Esophagus (tissue), 2 donors: ENCODE measurements around the gene EIPR1. TPM values are rescaled to one million over a fixed set of nuclear protein-coding genes. Genes with fewer than 3 reads are reported as not detected.

Experiments
- H3K27ac ChIP-seq, 2 donors: one replicate each; pipeline ENCODE4 v1.5.1; 2013; ENCODE audit warnings: low read depth in 2 of 2, mild to moderate bottlenecking in 2 of 2, inconsistent platforms in 1 of 2, low read length in 1 of 2, moderate library complexity in 1 of 2
- H3K27me3 ChIP-seq, 2 donors: one replicate each; pipeline ENCODE4 v1.6.1; 2013; ENCODE audit warnings: low read length in 2 of 2, control low read depth in 1 of 2, mild to moderate bottlenecking in 1 of 2; ENCODE audit not compliant: insufficient read depth in 2 of 2, control insufficient read depth in 1 of 2
- H3K36me3 ChIP-seq, 2 donors: one replicate each; pipeline ENCODE4 v1.6.1; 2013; ENCODE audit warnings: low read length in 1 of 2; ENCODE audit not compliant: control insufficient read depth in 2 of 2, insufficient read depth in 2 of 2
- H3K4me1 ChIP-seq, 2 donors: one replicate each; pipeline ENCODE4 v1.6.1; 2013; ENCODE audit warnings: low read length in 1 of 2; ENCODE audit not compliant: control insufficient read depth in 2 of 2, insufficient read depth in 2 of 2
- H3K4me3 ChIP-seq, 2 donors: one replicate each; pipeline ENCODE4 v1.5.1; 2013; ENCODE audit warnings: low read length in 2 of 2, mild to moderate bottlenecking in 2 of 2, low read depth in 1 of 2, moderate library complexity in 1 of 2
- H3K9me3 ChIP-seq, 2 donors: one replicate each; pipeline ENCODE4 v1.6.1; 2013; ENCODE audit warnings: mild to moderate bottlenecking in 2 of 2, low read depth in 1 of 2, low read length in 1 of 2, moderate library complexity in 1 of 2; ENCODE audit not compliant: control insufficient read depth in 2 of 2, insufficient read depth in 1 of 2
- WGBS, 2 donors: extraction: QIAGEN DNeasy Blood & Tissue Kit; methylation state at CpG; one replicate each; pipeline ENCODE4 v1.1.7; 2013; 5-methylcytosine and 5-hydroxymethylcytosine counted together
- polyA plus RNA-seq, 2 donors: library from polyadenylated mRNA; stranded (reverse); fragments of 200-250 nt; gene quantifications; one replicate each; pipeline ENCODE4 v1.2.3, GENCODE V29; 2013
- donor health status: healthy with polysubstance abuse.
- donor health status: Bipolar disorder and iron deficiency.

EIPR1 gene
- polyA plus RNA-seq, 2 donors, result 8.2 to 22.8 TPM

DNA sequence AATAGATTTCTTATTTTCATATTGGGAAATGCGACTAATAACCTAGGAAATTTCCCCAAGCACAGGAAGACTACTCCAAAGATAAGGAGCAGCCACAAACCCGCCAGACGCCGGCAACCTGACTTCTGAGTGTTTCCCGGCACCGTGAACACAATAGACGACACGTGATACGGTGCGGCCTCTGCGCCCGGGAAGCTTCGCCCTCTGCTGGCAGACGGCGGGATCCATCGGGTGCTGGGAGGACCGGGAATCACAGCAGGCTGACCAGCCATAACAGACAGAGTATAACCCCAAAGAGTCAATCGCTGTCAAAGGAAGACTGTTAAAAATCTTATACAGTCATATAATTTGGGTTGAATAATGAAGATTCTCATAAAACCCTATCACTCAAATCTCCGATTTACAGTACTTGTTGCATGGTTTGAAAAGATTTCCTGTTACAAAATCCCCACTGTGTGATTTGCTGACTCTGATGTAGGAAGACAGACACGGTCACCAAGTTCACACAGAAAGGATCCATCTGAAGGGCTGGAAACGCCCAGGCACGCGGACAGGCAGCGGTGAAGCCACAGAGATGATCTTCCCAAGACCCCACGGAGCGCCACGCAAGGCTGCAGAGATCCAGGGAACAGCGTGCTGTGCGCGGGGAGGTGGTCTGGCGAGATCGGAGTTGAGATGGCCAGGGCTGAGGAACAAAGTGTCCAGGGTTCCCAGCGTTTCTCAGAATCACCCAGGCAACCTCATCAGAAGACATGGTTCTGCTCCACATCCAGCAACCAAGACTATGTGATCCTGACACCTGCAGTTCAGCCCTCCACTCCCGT, 73.8 kb downstream of the EIPR1 start:
- Histone ChIP-seq H3K4me3 (no peak overlapping the region), H3K4me1 (no peaks in the 10 kb centered on the region), H3K27me3 (no peaks in the 10 kb centered on the region), H3K36me3 (peaks cover 0 to 5% of the 10 kb centered on the region in 2 donors), H3K27ac (no peak overlapping the region), H3K9me3 (no peaks in the 10 kb centered on the region)
- 39 to 40% methylated on average over 34 of the region's 34 CpGs for WGBS, 2 donors

DNA sequence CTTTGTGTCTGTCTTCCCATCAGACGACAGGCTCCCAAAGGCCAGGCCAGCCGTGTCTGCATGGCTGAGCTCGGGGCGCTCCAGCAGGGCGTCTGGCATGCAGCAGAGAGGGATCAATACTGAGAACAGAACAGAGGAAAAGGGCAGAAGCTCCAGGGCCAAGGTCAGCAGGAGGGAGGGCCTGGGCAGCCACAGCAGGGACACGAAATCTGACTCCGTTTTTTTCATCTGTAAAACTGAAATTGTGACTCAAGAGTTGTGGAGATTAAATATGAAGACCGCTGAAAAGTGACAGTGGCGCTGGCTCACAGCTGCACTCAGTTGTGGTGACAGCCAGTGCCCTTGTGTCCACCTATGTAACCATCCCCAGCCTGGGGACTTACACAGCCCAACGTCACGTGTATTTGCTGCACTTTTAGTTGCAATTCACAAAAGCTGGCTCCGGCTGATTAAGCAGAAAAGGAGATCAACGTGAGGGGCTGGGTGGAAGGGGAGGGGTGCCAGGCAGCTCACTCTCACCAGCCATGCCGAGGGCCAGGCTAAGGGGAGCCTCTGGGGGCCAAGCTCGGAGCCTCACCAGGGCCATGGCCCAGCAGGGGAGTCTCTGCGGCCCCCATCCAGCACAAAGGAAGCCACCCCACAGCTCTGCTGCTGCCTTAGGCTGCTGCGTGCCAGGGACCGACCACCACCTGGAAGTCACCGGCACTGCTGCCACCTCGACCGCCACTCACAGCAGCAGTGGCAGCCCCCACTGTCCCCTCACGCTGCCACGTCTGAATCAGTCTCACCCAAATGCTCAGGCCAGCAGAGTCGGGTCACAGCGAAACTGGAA, 74.7 kb downstream of the EIPR1 start:
- peaks cover 0 to 5% of the 10 kb centered on the region in 2 donors for H3K36me3 ChIP-seq
- H3K27ac ChIP-seq, result no peak overlapping the region
- H3K4me1 ChIP-seq, result no peaks in the 10 kb centered on the region
- H3K4me3 ChIP-seq, result no peak overlapping the region
- 72 to 74% methylated on average over 25 of the region's 25 CpGs for WGBS, 2 donors
- no peaks in the 10 kb centered on the region for H3K9me3 ChIP-seq
- H3K27me3 ChIP-seq, result no peaks in the 10 kb centered on the region

DNA sequence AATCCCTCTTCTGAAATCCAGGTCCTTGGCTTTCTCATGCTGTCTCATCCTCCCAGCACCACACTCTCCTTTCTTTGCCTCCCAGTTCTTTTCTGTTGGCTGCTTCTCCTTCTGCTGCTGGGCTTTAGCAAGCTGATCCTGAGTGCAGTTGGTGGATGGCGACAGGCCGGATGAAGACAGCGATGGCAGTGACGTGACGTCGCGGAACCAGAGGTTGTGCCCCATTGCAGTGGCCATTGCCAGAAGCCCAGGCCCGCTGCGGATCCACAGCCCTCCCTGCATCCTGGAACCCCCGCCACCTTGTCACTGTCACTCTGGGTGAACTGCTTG, 75.2 kb downstream of the EIPR1 start:
- 96 to 97% methylated on average over 10 of the region's 10 CpGs for WGBS, 2 donors
- H3K27ac ChIP-seq, result no peak overlapping the region
- no peaks in the 10 kb centered on the region for H3K4me1 ChIP-seq
- no peak overlapping the region for H3K4me3 ChIP-seq
- no peaks in the 10 kb centered on the region for H3K27me3 ChIP-seq
- peaks cover 0 to 5% of the 10 kb centered on the region in 2 donors for H3K36me3 ChIP-seq
- H3K9me3 ChIP-seq, result no peaks in the 10 kb centered on the region

DNA sequence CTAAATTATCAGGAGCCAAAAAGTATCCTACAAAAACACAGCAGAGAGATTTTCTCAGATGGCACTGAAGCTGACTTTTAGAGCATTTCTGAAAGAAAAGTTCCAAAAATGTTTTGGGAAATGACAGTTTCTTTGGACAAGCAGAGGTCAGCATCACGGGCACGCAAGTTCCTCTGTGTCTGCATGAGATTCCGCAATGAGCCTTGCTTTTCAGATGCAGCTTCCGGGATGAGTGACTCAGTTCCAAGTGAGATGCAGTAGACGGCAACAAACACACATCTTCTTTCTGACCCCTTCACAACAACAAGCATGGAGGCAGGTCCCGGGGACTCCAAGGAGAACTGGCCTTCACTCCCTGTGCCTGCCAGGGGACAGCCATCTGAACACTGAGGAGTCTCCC, 76.6 kb downstream of the EIPR1 start:
- 89 to 90% methylated on average over 6 of the region's 6 CpGs for WGBS, 2 donors
- Histone ChIP-seq H3K4me3 (no peak overlapping the region), H3K4me1 (no peaks in the 10 kb centered on the region), H3K9me3 (no peaks in the 10 kb centered on the region), H3K27ac (no peak overlapping the region), H3K27me3 (no peaks in the 10 kb centered on the region), H3K36me3 (peaks cover 0 to 5% of the 10 kb centered on the region in 2 donors)

DNA sequence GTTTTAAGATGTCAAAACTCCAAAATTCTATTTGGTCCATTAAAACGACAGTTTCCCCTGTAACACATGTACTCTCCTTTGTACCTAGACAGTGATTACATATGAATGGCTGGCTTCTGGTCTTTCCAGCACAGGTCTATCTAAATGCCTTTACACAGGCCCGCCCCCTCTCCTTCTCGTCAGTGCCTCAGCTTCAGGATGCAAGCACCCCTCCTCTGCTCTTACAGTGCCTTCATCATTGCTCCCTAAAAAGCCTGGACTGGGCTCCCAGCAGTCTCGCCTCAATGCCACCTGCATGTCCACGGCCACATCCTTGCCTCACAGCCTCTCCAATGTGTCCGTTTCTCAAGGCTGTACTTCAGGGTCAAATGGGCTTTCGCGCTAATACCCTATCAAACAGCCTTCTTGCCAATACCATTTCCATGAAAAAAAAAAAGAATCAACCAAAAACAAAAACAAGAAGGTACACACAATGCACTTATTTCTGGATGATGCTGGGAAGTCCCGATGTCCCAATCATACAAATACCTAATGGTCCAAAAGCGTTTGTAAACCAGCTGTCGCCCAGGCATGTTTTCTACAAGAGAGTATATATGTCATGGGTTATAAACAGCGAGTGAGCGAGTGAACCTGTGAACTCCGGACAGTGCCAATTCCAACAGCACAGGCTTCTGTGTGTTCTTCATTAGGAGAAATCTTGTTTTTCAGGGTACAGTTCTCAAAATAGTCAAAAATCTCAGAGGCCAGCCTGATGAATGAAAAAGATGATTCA, 77.2 kb downstream of the EIPR1 start:
- H3K27me3 ChIP-seq, result no peaks in the 10 kb centered on the region
- H3K4me3 ChIP-seq, result no peak overlapping the region
- WGBS, 2 donors, result 88 to 89% methylated on average over 14 of the region's 14 CpGs
- H3K36me3 ChIP-seq, result peaks cover 0 to 5% of the 10 kb centered on the region in 2 donors
- no peaks in the 10 kb centered on the region for H3K4me1 ChIP-seq
- no peaks in the 10 kb centered on the region for H3K9me3 ChIP-seq
- H3K27ac ChIP-seq, result no peak overlapping the region

DNA sequence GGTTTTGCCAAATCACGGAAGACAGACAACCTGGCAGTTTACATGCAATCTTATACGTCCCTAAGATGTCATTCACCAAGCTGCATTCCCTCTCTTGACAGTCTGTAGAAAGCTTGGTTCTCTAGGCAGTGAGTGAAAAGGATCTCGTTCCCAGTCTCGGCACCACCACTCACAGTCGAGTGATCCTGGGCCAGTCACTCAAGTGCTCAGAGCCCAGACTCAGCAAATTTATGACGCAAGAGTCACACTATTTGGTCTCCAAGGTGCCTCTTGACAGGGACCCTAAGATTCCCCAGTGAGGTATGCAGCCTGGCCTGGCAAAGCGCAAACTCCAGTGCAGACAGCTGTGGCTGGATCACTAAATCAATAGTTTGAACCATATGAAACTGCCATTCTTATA, 77.9 kb downstream of the EIPR1 start:
- H3K27ac ChIP-seq, result no peak overlapping the region
- H3K27me3 ChIP-seq, result no peaks in the 10 kb centered on the region
- H3K4me1 ChIP-seq, result no peaks in the 10 kb centered on the region
- no peaks in the 10 kb centered on the region for H3K9me3 ChIP-seq
- H3K36me3 ChIP-seq, result peaks cover 0 to 5% of the 10 kb centered on the region in 2 donors
- H3K4me3 ChIP-seq, result no peak overlapping the region
- 98 to 99% methylated on average over 7 of the region's 7 CpGs for WGBS, 2 donors

DNA sequence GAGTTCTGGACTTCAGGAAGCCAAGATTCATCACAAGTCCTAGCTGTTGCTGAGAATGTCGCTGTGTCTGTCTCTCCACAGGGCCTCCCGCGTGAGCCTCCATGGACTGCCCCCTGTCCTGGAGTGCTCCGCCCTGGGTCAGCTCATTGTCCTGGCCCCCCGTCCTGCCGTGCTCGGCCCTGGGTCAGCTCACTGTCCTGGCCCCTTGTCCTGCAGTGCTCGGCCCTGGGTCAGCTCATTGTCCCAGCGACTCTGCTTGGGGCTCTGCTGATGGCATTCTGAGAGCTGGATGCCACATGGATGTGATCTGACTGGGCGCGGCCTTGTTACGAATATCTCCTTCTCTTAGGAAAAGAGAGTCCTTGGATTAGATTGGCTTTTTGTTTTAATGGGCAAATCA, 78.5 kb downstream of the EIPR1 start:
- H3K27me3 ChIP-seq, result no peaks in the 10 kb centered on the region
- H3K4me3 ChIP-seq, result no peak overlapping the region
- 97% methylated on average over 12 of the region's 12 CpGs for WGBS, 2 donors
- peaks cover 0 to 5% of the 10 kb centered on the region in 2 donors for H3K36me3 ChIP-seq
- no peaks in the 10 kb centered on the region for H3K9me3 ChIP-seq
- no peak overlapping the region for H3K27ac ChIP-seq
- no peaks in the 10 kb centered on the region for H3K4me1 ChIP-seq

DNA sequence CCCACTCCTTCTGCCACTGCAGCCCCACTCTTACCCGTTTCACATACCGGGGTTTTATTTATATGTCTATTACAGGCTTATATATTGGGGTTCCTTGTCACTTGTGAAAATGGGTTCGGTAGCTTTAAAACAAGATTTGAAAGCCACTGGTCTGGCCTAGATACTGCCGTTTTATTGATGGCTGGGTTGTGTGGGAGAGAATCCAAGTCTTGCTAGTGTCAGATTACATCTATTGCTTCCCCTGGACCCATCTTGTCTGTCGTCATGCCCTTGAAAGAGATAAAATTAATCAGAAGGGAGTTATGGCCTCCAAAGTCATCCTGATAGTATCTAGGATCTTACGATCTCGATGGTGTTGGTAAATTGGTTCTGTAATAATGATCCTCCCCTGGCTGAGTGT, 79.4 kb downstream of the EIPR1 start:
- Histone ChIP-seq H3K4me1 (no peaks in the 10 kb centered on the region), H3K4me3 (no peak overlapping the region), H3K36me3 (peaks cover 0 to 9% of the 10 kb centered on the region in 2 donors), H3K27me3 (no peaks in the 10 kb centered on the region), H3K27ac (no peak overlapping the region), H3K9me3 (no peaks in the 10 kb centered on the region)
- WGBS, 2 donors, result 92 to 95% methylated on average over 7 of the region's 7 CpGs

DNA sequence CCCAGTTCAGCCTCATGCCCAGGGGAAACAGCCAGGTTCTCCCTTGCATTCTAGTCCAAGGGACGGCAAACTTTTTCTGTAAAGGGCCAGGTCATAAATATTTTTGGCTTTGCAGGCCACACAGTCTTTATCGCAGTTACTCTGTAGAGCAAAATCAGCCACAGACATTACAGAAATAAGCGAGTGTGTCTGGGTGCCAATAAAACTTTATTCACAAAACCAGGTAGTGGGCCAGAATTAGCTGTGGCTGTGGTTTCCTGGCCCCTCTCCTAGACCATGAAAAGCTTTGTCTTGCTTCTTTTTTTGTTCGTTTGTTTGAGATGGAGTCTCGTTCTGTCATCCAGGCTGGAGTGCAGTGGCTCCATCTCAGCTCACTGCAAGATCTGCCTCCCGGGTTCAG, 80.1 kb downstream of the EIPR1 start:
- H3K9me3 ChIP-seq, result no peaks in the 10 kb centered on the region
- H3K27me3 ChIP-seq, result no peaks in the 10 kb centered on the region
- peaks cover 0 to 9% of the 10 kb centered on the region in 2 donors for H3K36me3 ChIP-seq
- H3K4me3 ChIP-seq, result no peak overlapping the region
- H3K4me1 ChIP-seq, result no peaks in the 10 kb centered on the region
- H3K27ac ChIP-seq, result no peak overlapping the region
- WGBS, 2 donors, result 95 to 97% methylated on average over 6 of the region's 6 CpGs
